Measurements from ENCODE around the gene REEP6.

Gene REEP6

DNA sequence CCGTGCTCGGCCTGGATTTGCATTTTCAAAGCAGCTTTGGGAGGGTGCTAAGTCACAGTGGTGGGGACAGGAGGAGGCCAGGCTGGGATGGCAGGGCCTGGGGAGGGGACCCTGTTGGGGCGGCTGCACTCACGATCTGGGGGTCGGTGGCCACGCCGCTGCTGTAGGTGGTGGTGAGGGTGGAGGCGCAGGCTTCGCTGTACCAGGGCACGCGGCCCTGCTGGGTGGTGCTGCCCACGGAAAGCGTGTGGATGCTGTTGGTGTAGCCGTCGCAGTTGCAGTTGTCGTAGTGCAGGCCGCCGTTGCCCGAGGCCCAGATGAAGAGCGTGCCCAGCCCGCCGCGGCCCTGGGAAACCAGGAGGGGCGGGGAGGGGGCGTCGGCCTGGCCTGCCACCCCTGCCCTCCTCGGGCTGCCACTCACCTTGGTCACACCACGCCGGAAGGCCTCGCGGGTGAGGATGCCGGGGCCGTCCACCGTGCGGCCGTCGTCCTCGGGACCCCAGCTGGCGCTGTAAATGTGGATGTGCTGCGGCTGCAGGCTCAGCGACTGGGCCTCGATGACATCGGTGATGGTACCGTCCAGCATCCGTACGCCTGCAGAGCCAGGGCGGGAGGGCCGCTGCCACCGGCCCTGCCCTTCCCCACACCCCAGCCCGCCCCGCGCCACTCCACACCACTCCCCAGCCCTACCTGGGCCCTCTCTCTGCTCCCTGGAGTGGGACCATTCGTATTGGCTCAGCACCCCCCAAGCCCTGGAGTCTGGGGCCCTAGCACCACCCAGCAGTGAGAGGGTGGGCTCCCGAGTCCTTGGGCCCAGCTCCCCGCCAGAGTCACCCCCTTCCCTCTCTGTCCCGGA is 4.0 kb upstream of the REEP6 start:
- Histone ChIP-seq H3K9me3 (ENCODE audit: severe bottlenecking) (no peaks in the 10 kb centered on the region), H3K27ac (no peak overlapping the region), H3K36me3 (no peaks in the 10 kb centered on the region), H3K27me3 (ENCODE audit: insufficient read depth, low read depth, severe bottlenecking) (no peaks in the 10 kb centered on the region), H3K4me3 (ENCODE audit: low read depth, low read length) (no peak overlapping the region)
- TF ChIP-seq, protein P1, sequence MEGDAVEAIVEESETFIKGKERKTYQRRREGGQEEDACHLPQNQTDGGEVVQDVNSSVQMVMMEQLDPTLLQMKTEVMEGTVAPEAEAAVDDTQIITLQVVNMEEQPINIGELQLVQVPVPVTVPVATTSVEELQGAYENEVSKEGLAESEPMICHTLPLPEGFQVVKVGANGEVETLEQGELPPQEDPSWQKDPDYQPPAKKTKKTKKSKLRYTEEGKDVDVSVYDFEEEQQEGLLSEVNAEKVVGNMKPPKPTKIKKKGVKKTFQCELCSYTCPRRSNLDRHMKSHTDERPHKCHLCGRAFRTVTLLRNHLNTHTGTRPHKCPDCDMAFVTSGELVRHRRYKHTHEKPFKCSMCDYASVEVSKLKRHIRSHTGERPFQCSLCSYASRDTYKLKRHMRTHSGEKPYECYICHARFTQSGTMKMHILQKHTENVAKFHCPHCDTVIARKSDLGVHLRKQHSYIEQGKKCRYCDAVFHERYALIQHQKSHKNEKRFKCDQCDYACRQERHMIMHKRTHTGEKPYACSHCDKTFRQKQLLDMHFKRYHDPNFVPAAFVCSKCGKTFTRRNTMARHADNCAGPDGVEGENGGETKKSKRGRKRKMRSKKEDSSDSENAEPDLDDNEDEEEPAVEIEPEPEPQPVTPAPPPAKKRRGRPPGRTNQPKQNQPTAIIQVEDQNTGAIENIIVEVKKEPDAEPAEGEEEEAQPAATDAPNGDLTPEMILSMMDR (IDR thresholded peaks at IDR 0.05; ENCODE audit: low read depth, low read length) = no peak
- DNase-seq = no peak

DNA sequence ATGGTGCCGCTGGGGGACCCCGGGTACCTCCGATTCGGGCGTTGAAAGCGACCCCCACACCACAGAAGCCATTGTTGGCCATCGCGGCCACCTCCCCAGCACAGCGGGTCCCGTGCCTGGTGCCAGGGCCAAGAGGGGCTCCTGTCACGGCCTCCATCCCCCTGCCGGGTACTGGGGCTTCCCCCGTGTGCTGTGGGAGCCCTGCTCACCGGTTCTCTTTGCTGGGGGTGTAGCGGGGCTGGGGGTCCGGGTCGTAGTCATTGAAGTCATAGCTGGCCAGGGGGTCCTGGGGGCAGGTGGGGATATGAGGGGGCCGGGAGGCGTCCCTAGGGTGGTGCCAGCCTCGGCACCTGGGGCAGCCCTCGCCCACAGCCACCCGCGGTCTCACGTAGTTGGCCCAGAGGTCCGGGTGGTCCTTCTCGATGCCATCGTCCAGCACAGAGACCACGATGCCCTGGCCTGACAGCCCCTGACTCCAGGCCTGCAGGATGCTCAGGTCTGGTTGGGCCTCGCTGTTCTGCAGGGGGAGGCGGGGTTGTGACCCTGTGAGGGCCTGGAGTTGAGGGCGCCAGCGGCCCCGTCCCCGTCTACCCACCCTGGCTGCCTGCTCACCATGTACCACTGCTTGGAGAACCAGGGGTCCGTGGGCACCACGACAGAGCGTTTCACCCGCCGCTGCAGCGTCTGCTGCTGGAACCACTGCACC is 3.3 kb upstream of the REEP6 start:
- no peak overlapping the region for H3K27ac ChIP-seq
- H3K9me3 ChIP-seq (ENCODE audit: severe bottlenecking) = no peaks in the 10 kb centered on the region
- no peaks in the 10 kb centered on the region for H3K36me3 ChIP-seq
- H3K4me3 ChIP-seq (ENCODE audit: low read depth, low read length) = no peak overlapping the region
- TF ChIP-seq, protein P1 (IDR thresholded peaks at IDR 0.05; ENCODE audit: low read depth, low read length) = no peak
- no peak for DNase-seq
- H3K27me3 ChIP-seq (ENCODE audit: insufficient read depth, low read depth, severe bottlenecking) = no peaks in the 10 kb centered on the region

DNA sequence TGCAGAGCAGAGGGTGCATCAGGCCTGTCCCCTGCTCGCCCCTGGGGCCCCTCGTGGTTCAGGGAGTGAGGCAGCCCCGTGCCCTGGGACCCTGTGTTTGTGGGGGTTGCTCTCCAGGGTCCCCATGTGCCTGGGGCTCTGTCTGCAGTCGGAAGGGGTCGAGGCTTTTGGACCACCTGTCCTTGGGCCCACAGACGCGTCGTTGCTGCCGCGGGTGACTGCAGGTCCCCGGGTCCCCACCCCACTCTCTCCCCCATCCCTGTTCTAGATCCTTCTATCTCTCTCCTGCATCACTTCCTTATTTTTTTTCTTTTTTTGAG is 2.7 kb upstream of the REEP6 start:
- TF ChIP-seq, protein P1 (IDR thresholded peaks at IDR 0.05; ENCODE audit: low read depth, low read length) = no peak
- Histone ChIP-seq H3K27ac (no peak overlapping the region), H3K27me3 (ENCODE audit: insufficient read depth, low read depth, severe bottlenecking) (no peaks in the 10 kb centered on the region), H3K4me3 (ENCODE audit: low read depth, low read length) (no peak overlapping the region), H3K36me3 (no peaks in the 10 kb centered on the region), H3K9me3 (ENCODE audit: severe bottlenecking) (no peaks in the 10 kb centered on the region)
- DNase-seq = no peak

DNA sequence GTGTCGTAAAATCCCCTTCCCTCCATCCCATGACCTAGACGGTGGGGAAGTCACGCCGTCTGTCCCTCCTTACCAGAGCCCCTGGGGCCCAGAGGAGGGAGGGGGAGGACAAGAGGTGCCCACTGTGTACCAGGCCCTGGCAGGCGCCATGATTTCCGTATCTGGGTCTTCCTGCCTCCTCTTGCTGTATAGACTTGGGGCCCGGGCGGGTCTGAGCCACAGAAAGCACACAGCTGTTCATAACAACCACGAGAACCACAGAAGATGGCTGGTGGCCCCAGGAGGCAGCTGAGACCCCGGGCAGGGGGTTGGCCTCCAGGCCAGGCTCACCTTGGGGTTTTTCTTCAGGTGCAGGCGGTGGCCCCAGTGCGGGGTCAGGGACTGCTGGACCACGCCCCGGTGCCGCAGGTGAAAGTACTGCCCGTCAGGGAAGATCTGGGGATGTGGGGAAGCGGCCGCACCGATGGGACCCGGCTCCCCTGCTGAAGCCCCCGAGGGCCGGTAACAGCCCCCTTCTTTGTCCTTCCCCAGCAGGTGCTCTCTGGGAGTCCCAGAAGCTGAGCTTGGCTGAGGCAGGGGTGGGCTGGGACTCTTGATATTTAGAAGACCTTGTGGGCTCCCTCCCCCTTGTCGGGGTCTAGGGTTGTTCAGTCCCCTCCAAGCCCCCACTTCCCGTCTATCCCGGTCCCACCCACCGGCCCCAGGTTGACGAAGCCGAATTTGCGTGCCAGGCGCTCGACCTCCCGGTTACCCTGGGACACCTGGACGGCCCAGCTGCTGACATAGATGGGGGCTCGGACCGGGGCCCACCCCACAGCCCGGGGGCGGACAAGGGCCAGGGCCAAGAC is 1.3 kb upstream of the REEP6 start:
- peak overlapping the region; percentile 56 for H3K4me3 ChIP-seq (ENCODE audit: low read depth, low read length)
- no peaks in the 10 kb centered on the region for H3K27me3 ChIP-seq (ENCODE audit: insufficient read depth, low read depth, severe bottlenecking)
- TF ChIP-seq, protein P1 (IDR thresholded peaks at IDR 0.05; ENCODE audit: low read depth, low read length) = no peak
- no peaks in the 10 kb centered on the region for H3K36me3 ChIP-seq
- no peak for DNase-seq
- H3K9me3 ChIP-seq (ENCODE audit: severe bottlenecking) = no peaks in the 10 kb centered on the region
- peak overlapping the region; percentile 93 for H3K27ac ChIP-seq

DNA sequence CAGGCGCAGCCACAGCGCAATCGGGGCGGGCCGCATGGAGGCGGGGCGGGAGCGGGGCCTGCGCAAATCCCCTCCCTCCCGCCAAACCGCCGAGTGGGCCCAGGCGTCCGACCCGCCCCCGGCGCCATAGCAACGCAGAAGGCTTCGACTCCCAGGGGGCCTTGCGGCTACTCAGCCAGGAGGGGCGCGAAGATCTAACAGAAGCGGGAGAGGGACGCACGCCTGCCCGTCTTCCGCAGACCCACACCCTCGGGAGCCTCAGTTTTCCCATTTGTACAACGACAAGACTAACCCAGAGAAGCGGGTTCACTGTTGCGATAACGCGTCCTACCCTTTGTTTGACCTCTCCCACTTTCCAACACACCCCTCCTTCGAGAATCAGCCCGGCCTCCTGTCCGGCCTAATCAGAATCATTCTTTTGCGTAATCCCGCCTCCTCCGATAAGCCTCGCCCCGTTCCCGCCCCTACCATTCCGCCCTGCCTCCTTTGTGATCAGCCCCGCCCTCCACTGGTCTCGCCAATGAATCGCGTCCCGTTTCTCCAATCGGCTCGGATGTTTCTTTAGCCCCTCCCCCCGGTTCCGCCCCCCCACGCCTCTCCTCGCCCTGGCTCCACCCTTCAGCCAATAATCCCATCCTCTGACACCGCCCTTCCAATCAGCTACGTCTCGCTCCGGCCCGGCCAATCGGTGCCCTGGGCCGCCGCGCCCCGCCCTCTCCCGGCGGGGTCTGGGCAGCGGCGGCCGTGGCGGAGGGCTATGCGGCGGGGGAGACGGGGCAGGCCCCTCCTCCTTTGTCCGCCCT is 469 bp upstream of the REEP6 start, which contains the start of gene PCSK4:
Gene PCSK4, minus strand, starts transcription at position 40 of the 803 bp plus-strand sequence. Its CDS starts 4 bp downstream, at position 36.
- H3K27ac ChIP-seq = peak within 1 kb of the TSS; percentile 93

More for the DNA sequence above, 469 bp upstream of the REEP6 start, which contains the start of gene PCSK4:
- peak; percentile 99 for DNase-seq
- no peaks in the 10 kb centered on the region for H3K9me3 ChIP-seq (ENCODE audit: severe bottlenecking)
- peak within 1 kb of the TSS; percentile 72 for H3K4me3 ChIP-seq (ENCODE audit: low read depth, low read length)
- TF ChIP-seq, protein P1 (IDR thresholded peaks at IDR 0.05; ENCODE audit: low read depth, low read length) = no peak
- no peaks in the 10 kb centered on the region for H3K36me3 ChIP-seq
- H3K27me3 ChIP-seq (ENCODE audit: insufficient read depth, low read depth, severe bottlenecking) = no peaks in the 10 kb centered on the region

All from WERI-Rb-1 (cell line).